GM10248 (cell line): ENCODE data around the gene ANKHD1.

Source experiments
- CTCF ChIA-PET: fragments of 300-600 bp; sonication (Branson Sonifier 250); formaldehyde crosslinking; extraction: SDS; loops from one replicate; lab custom pipeline; 2021; ENCODE audit warnings: antibody characterized with exemption; lab: Yijun Ruan, JAX
- POLR2A ChIA-PET: fragments of 350-650 bp; sonication (Branson Sonifier 250); formaldehyde crosslinking; extraction: SDS; loops from one replicate; lab custom pipeline; 2020; ENCODE audit warnings: antibody characterized with exemption; lab: Yijun Ruan, JAX
- DNase-seq: peaks from one replicate; pipeline ENCODE4 v3.0.0; 2012; ENCODE audit errors: extremely low spot score
- TF ChIP-seq, protein P1 (sequence below): IDR thresholded peaks from 2 replicates; pipeline ENCODE4 v1.5.1; 2012; ENCODE audit warnings: mild to moderate bottlenecking, low read depth; ENCODE audit errors: extremely low read depth, missing control alignments, control extremely low read depth

Gene ANKHD1

DNA sequence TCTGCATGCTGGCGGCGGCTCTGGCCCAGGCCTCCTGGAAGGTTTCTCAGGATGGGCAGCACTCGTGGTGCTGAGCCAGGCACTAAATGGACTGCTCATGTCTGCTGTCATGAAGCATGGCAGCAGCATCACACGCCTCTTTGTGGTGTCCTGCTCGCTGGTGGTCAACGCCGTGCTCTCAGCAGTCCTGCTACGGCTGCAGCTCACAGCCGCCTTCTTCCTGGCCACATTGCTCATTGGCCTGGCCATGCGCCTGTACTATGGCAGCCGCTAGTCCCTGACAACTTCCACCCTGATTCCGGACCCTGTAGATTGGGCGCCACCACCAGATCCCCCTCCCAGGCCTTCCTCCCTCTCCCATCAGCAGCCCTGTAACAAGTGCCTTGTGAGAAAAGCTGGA lies 166.2 kb downstream of the ANKHD1 start:
- CTCF ChIA-PET: interaction anchor here (2.5 to 5.9 kb wide), 2 partner anchors 9 to 64 kb away, joined by 8 to 25 read pairs; partner anchors contain the start of gene CD14
- POLR2A ChIA-PET: no interaction called here
- no peak for DNase-seq
- TF ChIP-seq, protein P1, sequence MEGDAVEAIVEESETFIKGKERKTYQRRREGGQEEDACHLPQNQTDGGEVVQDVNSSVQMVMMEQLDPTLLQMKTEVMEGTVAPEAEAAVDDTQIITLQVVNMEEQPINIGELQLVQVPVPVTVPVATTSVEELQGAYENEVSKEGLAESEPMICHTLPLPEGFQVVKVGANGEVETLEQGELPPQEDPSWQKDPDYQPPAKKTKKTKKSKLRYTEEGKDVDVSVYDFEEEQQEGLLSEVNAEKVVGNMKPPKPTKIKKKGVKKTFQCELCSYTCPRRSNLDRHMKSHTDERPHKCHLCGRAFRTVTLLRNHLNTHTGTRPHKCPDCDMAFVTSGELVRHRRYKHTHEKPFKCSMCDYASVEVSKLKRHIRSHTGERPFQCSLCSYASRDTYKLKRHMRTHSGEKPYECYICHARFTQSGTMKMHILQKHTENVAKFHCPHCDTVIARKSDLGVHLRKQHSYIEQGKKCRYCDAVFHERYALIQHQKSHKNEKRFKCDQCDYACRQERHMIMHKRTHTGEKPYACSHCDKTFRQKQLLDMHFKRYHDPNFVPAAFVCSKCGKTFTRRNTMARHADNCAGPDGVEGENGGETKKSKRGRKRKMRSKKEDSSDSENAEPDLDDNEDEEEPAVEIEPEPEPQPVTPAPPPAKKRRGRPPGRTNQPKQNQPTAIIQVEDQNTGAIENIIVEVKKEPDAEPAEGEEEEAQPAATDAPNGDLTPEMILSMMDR: no peak

DNA sequence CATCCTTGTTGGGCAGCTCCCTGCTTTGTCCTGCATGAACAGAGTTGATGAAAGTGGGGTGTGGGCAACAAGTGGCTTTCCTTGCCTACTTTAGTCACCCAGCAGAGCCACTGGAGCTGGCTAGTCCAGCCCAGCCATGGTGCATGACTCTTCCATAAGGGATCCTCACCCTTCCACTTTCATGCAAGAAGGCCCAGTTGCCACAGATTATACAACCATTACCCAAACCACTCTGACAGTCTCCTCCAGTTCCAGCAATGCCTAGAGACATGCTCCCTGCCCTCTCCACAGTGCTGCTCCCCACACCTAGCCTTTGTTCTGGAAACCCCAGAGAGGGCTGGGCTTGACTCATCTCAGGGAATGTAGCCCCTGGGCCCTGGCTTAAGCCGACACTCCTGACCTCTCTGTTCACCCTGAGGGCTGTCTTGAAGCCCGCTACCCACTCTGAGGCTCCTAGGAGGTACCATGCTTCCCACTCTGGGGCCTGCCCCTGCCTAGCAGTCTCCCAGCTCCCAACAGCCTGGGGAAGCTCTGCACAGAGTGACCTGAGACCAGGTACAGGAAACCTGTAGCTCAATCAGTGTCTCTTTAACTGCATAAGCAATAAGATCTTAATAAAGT lies 166.9 kb downstream of the ANKHD1 start:
- TF ChIP-seq, protein P1: no peak
- ChIA-PET POLR2A (no interaction called here), CTCF (interaction anchor here (1.4 to 5.9 kb wide), 5 partner anchors 8 to 74 kb away, joined by 4 to 25 read pairs (median 6); partner anchors contain the start of genes CD14 and TMCO6)
- no peak for DNase-seq

DNA sequence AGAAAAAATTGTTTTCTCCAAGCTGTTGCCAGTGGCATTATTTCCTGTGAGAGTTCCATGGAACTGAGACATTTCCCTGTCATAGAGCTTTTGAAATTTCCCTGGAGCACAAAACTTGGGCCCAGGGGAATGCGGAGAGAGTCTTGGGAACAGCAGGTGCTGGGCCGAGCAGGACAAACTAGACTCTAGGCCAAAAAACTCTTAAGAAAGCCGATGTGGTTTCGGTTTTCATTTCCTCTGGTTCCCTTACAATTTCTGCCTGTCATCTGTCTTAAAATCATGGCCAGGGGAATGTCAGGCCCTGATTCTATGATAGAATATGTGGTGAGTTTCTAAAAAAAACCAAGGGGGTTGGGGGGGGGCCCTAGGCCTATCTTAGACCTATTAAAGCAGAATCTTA lies 167.6 kb downstream of the ANKHD1 start:
- TF ChIP-seq, protein P1: no peak
- CTCF ChIA-PET: interaction anchor here (0.9 to 5.9 kb wide), 10 partner anchors 8 to 206 kb away, joined by 3 to 25 read pairs (median 6); partner anchors contain the start of genes CD14, EIF4EBP3, IK and NDUFA2
- POLR2A ChIA-PET: interaction anchor here (0.9 kb wide), 1 partner anchor 61 kb away, joined by 3 read pairs; no protein-coding TSS in a partner anchor
- peak; percentile 47 for DNase-seq

DNA sequence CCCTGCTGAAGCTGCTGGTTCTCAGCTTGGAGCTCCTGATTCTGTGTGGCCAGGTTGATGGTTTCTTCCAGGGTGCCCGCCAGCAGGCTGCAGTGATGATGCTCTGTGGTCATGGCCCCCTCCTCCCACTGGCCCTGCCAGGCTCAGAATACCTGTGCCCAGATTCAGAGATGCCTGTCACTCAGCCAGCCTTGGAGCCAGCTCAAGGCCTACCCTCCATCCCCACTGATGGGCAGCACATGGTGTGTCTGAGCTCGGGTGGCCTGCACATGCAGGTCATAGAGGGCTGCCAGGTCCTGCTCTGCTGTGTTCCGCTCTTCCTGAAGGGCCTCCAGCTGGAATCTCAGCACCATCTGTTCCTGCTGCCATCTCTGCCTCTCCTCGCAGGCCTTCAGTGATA lies 168.4 kb downstream of the ANKHD1 start:
- ChIA-PET POLR2A (no interaction called here), CTCF (interaction anchor here (1.1 to 5.9 kb wide), 11 partner anchors 7 to 207 kb away, joined by 3 to 25 read pairs (median 6); partner anchors contain the start of genes CD14, EIF4EBP3 and TMCO6)
- TF ChIP-seq, protein P1: no peak
- no peak for DNase-seq

DNA sequence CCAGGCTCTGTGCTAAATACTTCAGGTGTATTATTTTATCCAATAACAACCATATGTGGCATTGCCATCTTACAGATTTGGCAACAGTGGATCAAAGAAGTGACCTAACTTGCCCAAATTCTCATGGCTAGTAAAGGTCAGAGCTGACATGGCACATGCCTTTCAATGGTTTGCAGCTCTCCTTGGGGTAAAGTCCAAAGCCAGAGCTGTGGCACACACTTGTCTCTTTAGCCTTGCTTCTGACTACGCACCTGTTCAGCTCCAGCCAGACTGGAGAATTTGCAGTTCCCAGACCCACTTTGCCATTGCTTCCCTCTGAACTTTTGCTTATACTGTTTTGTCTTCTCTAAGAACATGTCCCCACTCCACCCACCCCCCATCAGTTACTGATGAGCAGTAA lies 168.9 kb downstream of the ANKHD1 start:
- POLR2A ChIA-PET: no interaction called here
- DNase-seq: no peak
- CTCF ChIA-PET: interaction anchor here (1.1 to 2.8 kb wide), 8 partner anchors 23 to 207 kb away, joined by 3 to 8 read pairs (median 6); partner anchors contain the start of gene EIF4EBP3
- TF ChIP-seq, protein P1: no peak

DNA sequence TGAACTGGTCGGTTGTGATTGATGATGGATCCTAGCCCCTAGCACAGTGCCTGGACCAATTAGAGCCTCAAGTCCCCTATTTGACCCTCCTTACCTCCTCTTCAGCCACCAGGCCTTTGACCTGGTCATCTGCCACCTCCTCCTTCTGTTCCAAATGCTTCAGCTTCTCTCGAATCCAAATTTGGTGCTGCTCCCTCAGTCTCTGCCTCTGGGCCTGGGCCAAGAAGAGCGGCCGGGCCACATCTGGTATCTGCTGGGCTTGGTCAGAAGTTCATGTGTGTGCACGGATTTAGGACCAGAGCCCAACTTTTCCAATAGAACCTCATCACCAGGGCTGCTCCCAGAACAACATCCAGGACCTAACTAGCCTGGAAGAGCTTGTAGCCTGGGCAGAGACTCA lies 169.5 kb downstream of the ANKHD1 start:
- CTCF ChIA-PET: interaction anchor here (0.9 to 2.8 kb wide), 5 partner anchors 11 to 198 kb away, joined by 3 to 7 read pairs (median 6); no protein-coding TSS in a partner anchor
- POLR2A ChIA-PET: no interaction called here
- no peak for DNase-seq
- TF ChIP-seq, protein P1: no peak
